Motor neuron (in vitro differentiated cells): Measurements from ENCODE around the gene CD68. TPM values are rescaled to one million over a fixed set of nuclear protein-coding genes. Genes with fewer than 3 reads are reported as not detected.

Experiments used
- total RNA-seq, 8 experiments: library from RNA; unstranded; fragments of 300-600 nt; gene quantifications; 2 replicates each; pipeline versions ENCODE4 v1.2.3 to v1.2.4, GENCODE V29; 2022

Gene CD68
- total RNA-seq, 8 experiments from 2014 or later: 0.58 to 15.7 (median 2.5) TPM

Other genes with a start within 250 kb of the CD68 start
- 10 to 100 TPM in 6 of 8 experiments, 1 to 10 TPM in 2; 4.9 to 36.4 (median 11.4) TPM for gene ACAP1, start 243.1 kb upstream of the CD68 start, total RNA-seq
- 10 to 100 TPM in 1 of 8 experiments, 1 to 10 TPM in 7; 4.0 to 14.5 (median 6.1) TPM for gene KCTD11, start 227.5 kb upstream of the CD68 start, total RNA-seq
- under 1 TPM in 6 of 8 experiments, not detected in 2; 0.11 to 0.57 (median 0.32) TPM for gene TMEM95, start 224.5 kb upstream of the CD68 start, total RNA-seq
- 1 to 10 TPM; 1.3 to 8.6 (median 2.4) TPM for gene TNK1, start 198.5 kb upstream of the CD68 start, total RNA-seq
- gene PLSCR3, start 185.1 kb upstream of the CD68 start, total RNA-seq: 10 to 100 TPM in 4 of 8 experiments, 1 to 10 TPM in 4; 3.8 to 24.8 (median 12.4) TPM
- gene TMEM256, start 175.5 kb upstream of the CD68 start, total RNA-seq: 100 to 1,000 TPM in 7 of 8 experiments, 10 to 100 TPM in 1; 50.7 to 141 (median 111) TPM
- gene NLGN2, start 171.8 kb upstream of the CD68 start, total RNA-seq: 10 to 100 TPM in 7 of 8 experiments, 1 to 10 TPM in 1; 3.7 to 27.8 (median 18.1) TPM
- gene SPEM1, start 159.3 kb upstream of the CD68 start, total RNA-seq: under 1 TPM in 1 of 8 experiments, not detected in 7; 1.00 TPM
- gene SPEM2, start 154.0 kb upstream of the CD68 start, total RNA-seq: under 1 TPM in 3 of 8 experiments, not detected in 5; 0.24 to 0.43 (median 0.40) TPM
- 1 to 10 TPM in 1 of 8 experiments, under 1 TPM in 5, not detected in 2; 0.13 to 1.0 (median 0.32) TPM for gene SPEM3, start 150.8 kb upstream of the CD68 start, total RNA-seq
- gene TMEM102, start 144.2 kb upstream of the CD68 start, total RNA-seq: 1 to 10 TPM in 6 of 8 experiments, under 1 TPM in 2; 0.33 to 5.4 (median 1.7) TPM
- gene FGF11, start 140.1 kb upstream of the CD68 start, total RNA-seq: 10 to 100 TPM in 4 of 8 experiments, 1 to 10 TPM in 2, under 1 TPM in 2; 0.61 to 17.4 (median 7.1) TPM
- gene CHRNB1, start 134.6 kb upstream of the CD68 start, total RNA-seq: 10 to 100 TPM in 1 of 8 experiments, 1 to 10 TPM in 7; 2.2 to 13.0 (median 8.0) TPM
- gene ZBTB4, start 100.0 kb upstream of the CD68 start, total RNA-seq: 10 to 100 TPM in 7 of 8 experiments, 1 to 10 TPM in 1; 9.8 to 36.2 (median 13.4) TPM
- gene SLC35G6, start 98.2 kb upstream of the CD68 start, total RNA-seq: 1 to 10 TPM in 4 of 8 experiments, under 1 TPM in 4; 0.49 to 1.9 (median 0.86) TPM
- 100 to 1,000 TPM in 2 of 8 experiments, 10 to 100 TPM in 6; 26.0 to 137 (median 43.8) TPM for gene POLR2A, start 95.3 kb upstream of the CD68 start, total RNA-seq
- gene TNFSF12, start 30.6 kb upstream of the CD68 start, total RNA-seq: 1 to 10 TPM in 3 of 8 experiments, under 1 TPM in 4, not detected in 1; 0.22 to 2.9 (median 0.93) TPM
- gene TNFSF13, start 20.9 kb upstream of the CD68 start, total RNA-seq: 1 to 10 TPM; 1.2 to 8.1 (median 2.0) TPM
- 10 to 100 TPM; 37.9 to 75.0 (median 50.2) TPM for gene SENP3, start 17.7 kb upstream of the CD68 start, total RNA-seq
- gene MPDU1, start 4.2 kb downstream of the CD68 start, total RNA-seq: 100 to 1,000 TPM in 1 of 8 experiments, 10 to 100 TPM in 7; 36.6 to 109 (median 71.4) TPM
- 1 to 10 TPM; 1.4 to 3.9 (median 2.2) TPM for gene SOX15, start 10.5 kb downstream of the CD68 start, total RNA-seq
- gene FXR2, start 35.3 kb downstream of the CD68 start, total RNA-seq: 10 to 100 TPM; 33.0 to 53.4 (median 46.1) TPM
- gene SAT2, start 48.2 kb downstream of the CD68 start, total RNA-seq: 100 to 1,000 TPM in 2 of 8 experiments, 10 to 100 TPM in 6; 66.9 to 115 (median 84.4) TPM
- 10 to 100 TPM in 1 of 8 experiments, 1 to 10 TPM in 4, under 1 TPM in 2, not detected in 1; 0.54 to 26.2 (median 1.7) TPM for gene SHBG, start 50.5 kb downstream of the CD68 start, total RNA-seq
- 10 to 100 TPM in 3 of 8 experiments, 1 to 10 TPM in 4, under 1 TPM in 1; 0.31 to 43.9 (median 8.4) TPM for gene ATP1B2, start 71.3 kb downstream of the CD68 start, total RNA-seq
- gene TP53, start 107.9 kb downstream of the CD68 start, total RNA-seq: 100 to 1,000 TPM in 2 of 8 experiments, 10 to 100 TPM in 6; 11.6 to 136 (median 25.7) TPM
- 10 to 100 TPM in 7 of 8 experiments, 1 to 10 TPM in 1; 6.9 to 20.1 (median 13.2) TPM for gene WRAP53, start 108.8 kb downstream of the CD68 start, total RNA-seq
- 100 to 1,000 TPM in 1 of 8 experiments, 10 to 100 TPM in 4, 1 to 10 TPM in 3; 1.2 to 490 (median 20.6) TPM for gene EFNB3, start 125.6 kb downstream of the CD68 start, total RNA-seq
- gene DNAH2, start 138.1 kb downstream of the CD68 start, total RNA-seq: 1 to 10 TPM in 2 of 8 experiments, under 1 TPM in 6; 0.25 to 4.4 (median 0.65) TPM